ENCODE measurements around the gene TMIGD1. TPM values are rescaled to one million over a fixed set of nuclear protein-coding genes. Genes with fewer than 3 reads are reported as not detected.

Gene TMIGD1
- total and polyA plus RNA-seq, 7 donors = 0.71 to 97.8 (median 61.1) TPM; not detected in 3

DNA sequence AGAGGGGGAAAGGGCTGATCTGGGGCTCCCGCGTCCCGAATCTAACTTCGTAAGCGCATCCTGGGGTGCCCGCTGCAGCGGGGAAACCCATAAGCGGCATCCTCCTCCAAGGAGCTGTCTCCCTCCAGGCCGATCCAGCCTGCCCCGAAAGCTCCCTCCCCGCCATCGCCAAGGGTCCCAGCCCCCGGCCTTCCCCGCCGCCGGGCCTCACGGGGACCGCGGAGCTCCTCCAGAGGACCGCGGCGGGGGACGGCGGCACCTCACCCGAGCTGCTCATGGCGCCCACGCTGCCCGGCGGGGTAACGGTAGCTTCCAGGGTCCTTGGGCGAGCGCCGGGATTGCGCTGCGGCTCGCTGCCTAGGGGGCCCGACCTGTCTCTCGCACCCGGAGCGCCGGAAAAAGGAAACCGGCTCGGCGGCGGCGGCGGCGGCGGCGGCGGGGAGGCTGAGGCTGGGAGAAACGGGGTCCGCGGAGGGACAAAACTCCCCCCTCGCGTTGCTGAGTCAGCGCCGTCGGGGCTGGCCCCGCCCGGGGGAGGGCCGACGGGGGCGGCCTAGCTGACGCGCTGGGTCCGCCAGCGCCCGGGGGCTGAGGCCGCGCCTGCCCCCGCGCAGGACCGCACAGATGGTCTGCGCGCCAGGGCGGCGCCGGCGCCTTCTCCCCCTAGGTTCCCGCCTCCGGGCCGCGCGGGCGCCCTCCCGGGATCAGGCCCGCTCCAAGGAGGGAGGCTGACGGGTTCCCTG lies 42.1 kb downstream of the TMIGD1 start, which contains the start of gene BLMH:
Gene BLMH (minus strand): TSS at position 402 of the 743 bp plus-strand sequence. CDS start 125 bp downstream, at position 277.
- Histone ChIP-seq H3K27me3 (no peaks in the 10 kb centered on the region), H3K9me3 (no peaks in the 10 kb centered on the region), H3K4me3 (peak within 1 kb of the TSS; percentile 91 to 95 (median 94)), H3K27ac (peak within 1 kb of the TSS; percentile 71 to 83 (median 82)), H3K4me1 (peaks cover 0 to 16% (median 12%) of the 10 kb centered on the region in 4 donors), H3K36me3 (peaks cover 0 to 29% (median 6%) of the 10 kb centered on the region in 4 donors)
- TF ChIP-seq EP300 (IDR thresholded peaks at IDR 0.05) (no peak), POLR2AphosphoS5 (IDR thresholded peaks at IDR 0.05) (peak; percentile 36 to 60 (median 50)), POLR2A (IDR thresholded peaks at IDR 0.05) (no peak)
- TF ChIP-seq, protein P1, sequence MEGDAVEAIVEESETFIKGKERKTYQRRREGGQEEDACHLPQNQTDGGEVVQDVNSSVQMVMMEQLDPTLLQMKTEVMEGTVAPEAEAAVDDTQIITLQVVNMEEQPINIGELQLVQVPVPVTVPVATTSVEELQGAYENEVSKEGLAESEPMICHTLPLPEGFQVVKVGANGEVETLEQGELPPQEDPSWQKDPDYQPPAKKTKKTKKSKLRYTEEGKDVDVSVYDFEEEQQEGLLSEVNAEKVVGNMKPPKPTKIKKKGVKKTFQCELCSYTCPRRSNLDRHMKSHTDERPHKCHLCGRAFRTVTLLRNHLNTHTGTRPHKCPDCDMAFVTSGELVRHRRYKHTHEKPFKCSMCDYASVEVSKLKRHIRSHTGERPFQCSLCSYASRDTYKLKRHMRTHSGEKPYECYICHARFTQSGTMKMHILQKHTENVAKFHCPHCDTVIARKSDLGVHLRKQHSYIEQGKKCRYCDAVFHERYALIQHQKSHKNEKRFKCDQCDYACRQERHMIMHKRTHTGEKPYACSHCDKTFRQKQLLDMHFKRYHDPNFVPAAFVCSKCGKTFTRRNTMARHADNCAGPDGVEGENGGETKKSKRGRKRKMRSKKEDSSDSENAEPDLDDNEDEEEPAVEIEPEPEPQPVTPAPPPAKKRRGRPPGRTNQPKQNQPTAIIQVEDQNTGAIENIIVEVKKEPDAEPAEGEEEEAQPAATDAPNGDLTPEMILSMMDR (IDR thresholded peaks at IDR 0.05) = no peak
- WGBS, 2 donors = 1% methylated on average over 89 of the region's 89 CpGs
- intact Hi-C loops (cut with DNase I) = loop anchor here (2.0 to 5.0 kb wide), 2 partner anchors 87 to 174 kb away; partner anchors contain the start of genes CPD and NSRP1
- peak; percentile 88 for DNase-seq

DNA sequence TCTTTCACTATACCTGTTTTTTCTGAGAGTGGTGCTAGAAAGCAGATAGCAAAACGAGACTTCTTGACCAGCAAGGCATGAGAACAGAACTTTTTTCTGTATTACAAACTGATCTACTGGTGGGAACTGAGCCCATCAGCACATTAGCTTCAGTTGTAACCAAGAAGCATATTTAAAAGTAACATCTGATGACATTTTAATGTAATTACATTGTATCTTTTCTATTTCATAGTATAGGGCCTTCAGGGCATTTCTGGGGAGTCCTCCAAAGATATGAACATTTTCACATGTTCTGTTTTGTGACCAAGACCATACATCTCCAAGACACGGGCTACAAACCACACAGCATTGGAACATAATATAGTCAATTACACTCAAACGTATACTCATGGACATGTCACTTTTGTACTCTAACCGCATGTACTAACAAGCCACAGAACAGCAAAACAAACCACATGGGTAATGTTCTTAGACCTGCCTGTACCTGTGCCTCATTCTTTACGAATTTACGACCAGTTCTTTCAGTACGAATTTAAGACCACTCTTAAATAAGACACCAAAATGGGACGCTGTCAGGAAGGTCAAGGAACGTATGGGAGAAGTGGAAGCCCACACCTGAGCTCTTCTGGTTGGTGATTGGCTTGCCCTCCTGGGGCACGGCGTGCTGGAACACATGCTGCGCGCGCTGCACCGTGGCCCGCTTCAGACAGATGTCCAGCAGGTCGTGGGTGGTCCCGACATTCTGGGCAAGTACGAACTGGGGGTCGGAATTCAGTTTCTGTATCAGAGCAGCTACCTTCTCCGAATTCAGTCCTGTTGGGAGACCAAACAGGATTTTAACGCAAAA lies 42.9 kb downstream of the TMIGD1 start:
- peak overlapping the region; percentile 71 to 83 (median 82) for H3K27ac ChIP-seq

DNA sequence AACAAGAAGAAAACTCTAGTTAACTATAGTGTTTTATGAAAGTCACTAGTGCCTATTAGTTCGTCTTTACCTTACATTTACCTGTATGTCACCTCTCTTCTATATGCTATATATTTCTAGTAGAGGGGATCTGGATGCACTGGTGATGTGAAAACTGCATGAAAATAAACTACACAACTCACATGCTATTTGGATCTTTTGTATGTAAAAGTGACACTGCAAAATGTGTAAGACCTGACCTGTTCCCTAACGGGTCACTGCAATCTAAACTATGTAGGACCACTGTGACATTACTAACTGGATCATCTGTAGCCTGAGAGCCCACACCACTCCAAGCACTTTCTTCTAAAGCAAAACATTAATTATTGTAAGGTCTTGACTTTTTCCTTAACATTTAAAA lies 43.8 kb downstream of the TMIGD1 start:
- Histone ChIP-seq H3K27ac (no peak overlapping the region), H3K4me3 (no peak overlapping the region), H3K9me3 (no peaks in the 10 kb centered on the region), H3K36me3 (peaks cover 6 to 45% (median 12%) of the 10 kb centered on the region in 4 donors), H3K4me1 (peaks cover 0 to 16% (median 12%) of the 10 kb centered on the region in 4 donors), H3K27me3 (no peaks in the 10 kb centered on the region)
- TF ChIP-seq, protein P1 (IDR thresholded peaks at IDR 0.05) = no peak
- TF ChIP-seq EP300 (IDR thresholded peaks at IDR 0.05) (no peak), POLR2A (IDR thresholded peaks at IDR 0.05) (no peak), POLR2AphosphoS5 (IDR thresholded peaks at IDR 0.05) (no peak)
- intact Hi-C loops (cut with DNase I) = loop anchor here (5.0 kb wide), 1 partner anchor 173 kb away; the partner anchor contains the start of gene NSRP1
- no peak for DNase-seq
- WGBS, 2 donors = 83% methylated on average over 2 of the region's 2 CpGs

More for the DNA sequence above, 42.9 kb downstream of the TMIGD1 start:
- H3K9me3 ChIP-seq = no peaks in the 10 kb centered on the region
- H3K27me3 ChIP-seq = no peaks in the 10 kb centered on the region
- H3K4me1 ChIP-seq = peaks cover 0 to 16% (median 12%) of the 10 kb centered on the region in 4 donors
- peak; percentile 68 for DNase-seq
- intact Hi-C loops (cut with DNase I) = loop anchor here (5.0 kb wide), 1 partner anchor 174 kb away; the partner anchor contains the start of gene NSRP1
- H3K36me3 ChIP-seq = peaks cover 6 to 36% (median 9%) of the 10 kb centered on the region in 4 donors
- TF ChIP-seq EP300 (IDR thresholded peaks at IDR 0.05) (no peak), POLR2AphosphoS5 (IDR thresholded peaks at IDR 0.05) (no peak), POLR2A (IDR thresholded peaks at IDR 0.05) (no peak)
- TF ChIP-seq, protein P1 (IDR thresholded peaks at IDR 0.05) = no peak
- H3K4me3 ChIP-seq = peak overlapping the region; percentile 91 to 95 (median 94)
- 3 to 4% methylated on average over 22 of the region's 22 CpGs for WGBS, 2 donors

DNA sequence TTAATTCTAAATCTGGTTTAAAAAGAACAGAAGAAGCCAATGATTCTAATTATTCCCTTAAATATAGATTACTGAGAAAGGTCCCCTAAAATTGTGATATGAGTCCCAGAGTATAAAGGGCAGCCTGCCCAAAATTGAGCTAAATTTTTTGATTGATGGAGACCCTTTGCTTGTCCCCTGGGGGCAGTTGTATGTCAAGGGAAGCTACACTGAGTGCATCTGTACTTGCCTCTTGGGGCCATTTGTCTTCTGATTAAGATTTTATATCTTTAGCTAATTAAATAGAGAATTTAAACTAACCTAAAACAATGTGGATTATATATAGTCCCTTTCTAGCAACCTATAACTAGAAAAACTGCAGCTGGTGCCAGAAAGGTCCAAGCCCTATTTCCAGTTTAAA lies 54.7 kb downstream of the TMIGD1 start:
- intact Hi-C loops (cut with DNase I) = no loop called here
- no peak for TF ChIP-seq POLR2AphosphoS5 (IDR thresholded peaks at IDR 0.05)
- TF ChIP-seq, protein P1 (IDR thresholded peaks at IDR 0.05) = no peak
- TF ChIP-seq EP300 (IDR thresholded peaks at IDR 0.05) = no peak
- no peak for TF ChIP-seq POLR2A (IDR thresholded peaks at IDR 0.05)
- no peaks in the 10 kb centered on the region for H3K9me3 ChIP-seq
- DNase-seq = no peak
- no peak overlapping the region for H3K27ac ChIP-seq
- no peaks in the 10 kb centered on the region for H3K4me1 ChIP-seq
- no peaks in the 10 kb centered on the region for H3K27me3 ChIP-seq
- H3K4me3 ChIP-seq = no peak overlapping the region
- peaks cover 0 to 94% (median 12%) of the 10 kb centered on the region in 4 donors for H3K36me3 ChIP-seq
